ENCODE measurements around the gene KIAA1217.

DNA sequence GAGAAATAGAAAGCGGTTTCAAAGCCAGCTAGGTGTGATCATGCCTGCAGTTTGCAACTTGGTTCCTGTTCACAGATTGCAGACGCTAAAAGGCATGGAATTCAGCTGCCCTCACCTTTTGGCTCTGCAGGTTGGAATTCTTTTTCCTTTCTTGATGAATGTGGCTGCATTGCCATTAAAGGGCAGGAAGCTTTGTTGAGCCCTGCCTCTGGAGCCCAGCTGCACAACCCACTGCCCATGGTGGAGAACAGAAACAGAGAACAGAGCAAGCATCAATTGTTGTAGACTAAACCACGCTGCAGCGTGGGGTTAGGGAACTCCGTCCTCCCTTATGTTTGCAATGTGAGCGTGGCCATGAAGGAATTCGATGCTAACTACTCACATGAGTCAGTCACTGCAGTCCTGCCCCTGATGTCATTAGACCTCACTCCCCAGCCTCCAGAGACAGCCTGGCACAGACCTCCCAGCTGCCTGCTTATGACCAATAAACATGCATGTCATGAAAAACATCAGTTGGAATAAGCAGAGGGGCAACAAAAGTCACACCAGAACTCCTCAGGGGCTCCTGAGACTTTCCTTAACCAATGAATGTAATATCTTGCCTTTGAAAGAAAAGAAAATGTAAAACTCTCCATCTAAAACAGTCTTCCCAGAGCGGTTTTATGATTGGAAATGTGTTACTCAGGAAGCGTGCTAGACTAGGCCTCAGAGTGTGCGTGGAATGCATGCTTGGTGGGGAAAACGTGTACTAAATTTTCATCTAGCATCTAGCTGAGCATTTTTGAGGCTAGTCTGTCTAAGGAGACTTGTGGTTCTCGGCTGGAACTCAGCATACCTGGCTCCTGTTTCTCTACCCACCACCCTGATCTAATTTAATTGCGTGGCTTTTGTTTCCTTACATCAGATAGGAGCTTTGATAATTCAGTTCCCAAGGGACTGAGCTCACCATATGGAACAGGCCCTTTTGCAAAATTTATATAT lies 232.2 kb downstream of the KIAA1217 start:
- TF ChIP-seq, protein P1, sequence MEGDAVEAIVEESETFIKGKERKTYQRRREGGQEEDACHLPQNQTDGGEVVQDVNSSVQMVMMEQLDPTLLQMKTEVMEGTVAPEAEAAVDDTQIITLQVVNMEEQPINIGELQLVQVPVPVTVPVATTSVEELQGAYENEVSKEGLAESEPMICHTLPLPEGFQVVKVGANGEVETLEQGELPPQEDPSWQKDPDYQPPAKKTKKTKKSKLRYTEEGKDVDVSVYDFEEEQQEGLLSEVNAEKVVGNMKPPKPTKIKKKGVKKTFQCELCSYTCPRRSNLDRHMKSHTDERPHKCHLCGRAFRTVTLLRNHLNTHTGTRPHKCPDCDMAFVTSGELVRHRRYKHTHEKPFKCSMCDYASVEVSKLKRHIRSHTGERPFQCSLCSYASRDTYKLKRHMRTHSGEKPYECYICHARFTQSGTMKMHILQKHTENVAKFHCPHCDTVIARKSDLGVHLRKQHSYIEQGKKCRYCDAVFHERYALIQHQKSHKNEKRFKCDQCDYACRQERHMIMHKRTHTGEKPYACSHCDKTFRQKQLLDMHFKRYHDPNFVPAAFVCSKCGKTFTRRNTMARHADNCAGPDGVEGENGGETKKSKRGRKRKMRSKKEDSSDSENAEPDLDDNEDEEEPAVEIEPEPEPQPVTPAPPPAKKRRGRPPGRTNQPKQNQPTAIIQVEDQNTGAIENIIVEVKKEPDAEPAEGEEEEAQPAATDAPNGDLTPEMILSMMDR (IDR thresholded peaks at IDR 0.05; ENCODE audit: low read length) = no peak
- no peak for TF ChIP-seq EZH2 (IDR thresholded peaks at IDR 0.05; ENCODE audit: borderline replicate concordance, low read length)
